Measurements from ENCODE around the gene SLC5A9.
"Not testable (repeated sequence)": the region's sequence is repeated elsewhere in the genome, so short reads cannot be mapped to it uniquely, and the experiment has no call there.

The SLC5A9 gene

DNA sequence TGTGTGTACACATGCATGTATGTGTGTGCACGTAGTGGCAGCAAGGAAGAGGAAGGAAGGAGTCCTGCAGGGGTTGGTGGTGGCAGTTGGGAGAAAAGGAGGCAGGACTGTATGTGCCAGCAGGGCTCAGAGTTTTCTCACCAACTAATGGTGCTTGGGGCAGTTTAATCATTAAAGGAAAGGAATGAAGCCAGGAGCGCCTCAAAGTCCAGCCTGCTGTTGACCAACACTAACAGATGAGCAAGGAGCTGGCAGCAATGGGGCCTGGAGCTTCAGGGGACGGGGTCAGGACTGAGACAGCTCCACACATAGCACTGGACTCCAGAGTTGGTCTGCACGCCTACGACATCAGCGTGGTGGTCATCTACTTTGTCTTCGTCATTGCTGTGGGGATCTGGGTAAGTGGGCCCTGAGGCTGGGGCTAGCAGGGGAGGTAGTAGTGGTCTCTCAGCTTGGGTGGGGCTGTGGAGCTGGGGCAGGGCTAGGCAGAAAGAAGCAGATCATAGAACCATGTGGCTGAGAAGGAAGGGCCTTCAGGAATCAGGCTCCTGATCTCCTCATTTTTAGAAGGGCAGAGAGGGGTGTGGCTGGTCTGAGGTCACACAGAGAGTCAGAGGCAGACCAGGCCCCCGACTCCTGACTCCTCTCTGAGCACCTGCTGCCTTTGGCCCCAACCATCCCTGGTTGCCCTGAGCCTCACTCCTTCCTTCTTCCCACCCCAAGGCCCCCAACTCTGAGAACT is at the start of gene SLC5A9:
Gene SLC5A9, plus strand, starts transcription at position 216 of the 742 bp plus-strand sequence. Its CDS starts 21 bp downstream, at position 237.
- DNase-seq (ENCODE audit: low spot score): peak; percentile 38

DNA sequence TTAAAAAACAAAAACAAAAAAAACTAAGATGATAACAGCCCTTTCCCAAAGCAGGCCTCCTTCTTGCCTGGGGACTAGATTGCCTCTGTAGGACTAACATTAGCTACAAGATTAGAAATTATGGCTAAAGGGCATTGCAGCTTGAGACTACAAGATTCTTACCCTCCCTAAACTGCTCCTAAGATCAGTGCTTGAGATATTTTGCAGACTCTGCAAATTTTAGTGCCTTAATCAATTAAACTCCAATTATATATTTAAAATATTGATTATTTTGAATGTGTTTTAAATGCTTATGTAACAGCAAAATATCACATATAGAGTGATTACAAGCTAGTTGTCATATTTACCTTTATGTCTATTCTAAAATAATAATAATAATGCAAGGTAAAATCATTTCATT is 47.4 kb upstream of the SLC5A9 start:
- DNase-seq (ENCODE audit: low spot score): no peak

DNA sequence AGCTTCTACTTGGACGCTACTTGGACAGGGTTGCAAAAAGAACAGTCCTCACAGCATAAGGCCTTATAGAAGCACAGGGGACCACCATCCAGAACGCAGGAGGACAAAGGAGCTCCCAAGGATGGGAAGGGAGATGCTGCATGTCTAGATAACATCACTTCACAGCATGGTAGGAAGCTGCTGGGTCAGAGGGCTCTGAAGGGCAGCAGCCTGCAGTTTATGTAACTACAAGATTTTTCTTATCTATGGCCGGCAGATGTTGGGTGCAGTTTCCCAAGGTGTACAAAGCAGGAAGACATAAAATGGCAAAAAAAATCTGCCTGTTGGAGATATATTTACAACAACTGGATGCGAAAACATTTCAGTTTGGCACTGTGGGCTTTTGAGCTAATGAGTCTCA is 45.3 kb upstream of the SLC5A9 start:
- no peak for DNase-seq (ENCODE audit: low spot score)

DNA sequence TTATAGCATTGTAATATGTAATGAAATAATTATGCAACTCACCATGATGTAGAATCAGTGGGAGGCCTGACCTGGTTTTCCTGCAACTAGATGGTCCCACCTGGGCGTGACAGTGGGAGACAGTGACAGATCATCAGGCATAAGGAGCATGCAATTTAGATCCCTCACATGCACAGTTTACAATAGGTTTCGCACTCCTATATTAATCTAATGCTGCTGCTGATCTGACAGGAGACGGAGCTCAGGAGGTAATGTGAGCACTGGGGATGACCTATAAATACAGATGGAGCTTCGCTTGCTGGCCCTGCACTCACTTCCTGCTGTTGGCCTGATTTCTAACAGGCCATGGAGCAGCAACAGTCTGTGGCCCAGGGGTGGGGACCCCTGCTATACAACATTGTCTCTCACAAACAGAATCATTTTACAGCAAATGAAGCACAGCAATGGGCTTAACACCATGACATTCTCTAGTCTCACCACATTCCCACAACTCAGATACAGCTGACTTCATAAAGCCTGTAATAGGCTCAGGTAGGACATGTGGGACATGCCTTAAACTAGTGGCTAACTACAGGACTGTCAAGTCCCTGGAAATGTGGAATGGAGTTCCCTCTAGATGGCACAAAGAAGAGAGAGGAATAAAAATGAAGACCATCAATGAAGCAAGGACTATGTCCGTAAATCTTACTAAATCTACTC is 40.7 kb upstream of the SLC5A9 start:
- no peak for DNase-seq (ENCODE audit: low spot score)

DNA sequence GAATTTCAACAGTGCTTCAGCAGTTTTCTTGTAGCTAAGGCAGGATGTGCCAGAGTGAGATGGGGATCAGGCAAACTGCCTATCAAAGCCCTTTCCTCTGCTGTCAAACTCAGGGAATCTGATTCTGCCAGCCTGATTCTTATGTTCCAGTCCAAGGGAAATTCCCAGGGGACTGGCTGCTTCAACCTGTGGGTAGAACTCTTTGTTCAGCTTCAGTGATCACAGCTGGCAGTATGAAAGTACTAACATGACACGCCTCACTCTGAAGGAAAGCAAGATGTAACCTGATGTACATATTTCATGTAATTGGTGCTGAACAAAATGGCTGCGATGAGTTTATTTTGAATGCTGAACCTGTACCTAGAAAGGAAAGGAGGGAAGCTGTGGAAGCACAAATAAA is 40.1 kb upstream of the SLC5A9 start:
- DNase-seq (ENCODE audit: low spot score): no peak

DNA sequence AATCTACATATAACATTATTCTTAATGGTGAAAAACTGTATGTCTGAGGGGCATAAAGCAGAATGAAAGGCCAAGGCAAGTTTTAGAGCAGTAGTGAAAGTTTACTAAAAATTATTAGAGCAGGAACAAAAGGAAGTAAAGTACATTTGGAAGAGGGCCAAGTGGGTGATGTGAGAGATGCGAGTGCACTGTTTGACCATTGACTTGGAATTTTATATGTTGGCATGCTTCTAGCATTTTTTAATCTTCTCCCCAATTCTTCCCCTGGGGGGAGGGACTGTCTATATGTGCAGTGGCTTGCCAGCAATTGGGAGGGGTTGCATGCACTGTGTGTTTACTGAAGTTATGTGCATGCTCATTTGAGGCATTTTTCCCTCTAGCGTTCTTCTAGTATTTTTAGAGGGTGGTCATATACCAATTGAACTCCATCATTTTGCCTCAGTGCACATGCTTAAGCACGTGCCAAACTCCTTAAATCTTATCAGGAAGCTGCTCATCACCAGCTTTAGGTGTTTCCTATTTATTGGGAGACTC is 36.1 kb upstream of the SLC5A9 start:
- no peak for DNase-seq (ENCODE audit: low spot score)

DNA sequence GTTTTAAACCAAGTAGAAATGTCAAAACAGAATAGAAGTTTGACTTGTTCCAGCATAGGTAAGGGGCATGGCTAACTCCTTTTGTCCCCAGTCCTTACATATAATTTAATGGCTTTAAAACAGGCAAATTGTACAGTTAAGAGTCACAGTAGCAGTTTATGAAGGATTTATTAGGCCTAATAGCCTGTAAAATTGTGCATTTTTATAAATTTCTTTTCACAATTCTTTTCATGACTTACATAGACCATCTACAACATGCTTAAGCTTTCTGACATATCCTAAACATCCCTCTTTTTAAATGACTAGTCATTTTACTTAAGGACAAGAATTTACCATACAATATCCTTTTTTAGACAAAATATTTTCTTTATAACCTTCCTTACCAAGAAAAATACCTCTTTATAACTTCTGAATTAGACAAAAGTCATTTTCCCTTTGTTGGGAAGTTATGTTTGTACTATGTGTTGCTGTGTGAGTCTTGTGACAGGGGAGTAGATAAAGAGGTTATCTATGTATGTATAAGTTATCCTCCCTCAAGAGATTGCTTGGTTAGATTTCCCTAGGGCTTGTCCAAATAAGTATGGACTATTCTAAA is 34.5 kb upstream of the SLC5A9 start:
- no peak for DNase-seq (ENCODE audit: low spot score)

DNA sequence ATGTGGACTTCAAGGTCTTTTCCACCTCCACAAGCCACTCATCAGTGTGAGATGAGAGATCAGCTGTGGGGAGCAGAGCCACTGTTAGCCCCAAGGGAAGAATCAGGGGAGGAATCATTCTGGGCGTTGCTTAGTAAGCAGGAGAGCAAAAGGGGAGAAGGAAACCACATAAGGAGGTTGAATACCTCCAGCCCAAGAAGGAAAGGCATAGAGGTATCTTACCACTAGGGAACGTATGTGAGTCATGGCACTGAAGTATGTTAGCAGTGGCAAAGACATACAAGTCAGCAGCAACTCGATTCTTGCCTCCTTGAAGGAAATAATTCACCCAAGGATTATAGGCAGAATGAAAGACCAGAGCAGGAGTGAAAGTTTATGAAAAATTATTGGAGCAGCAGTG is 31.6 kb upstream of the SLC5A9 start:
- no peak for DNase-seq (ENCODE audit: low spot score)

DNA sequence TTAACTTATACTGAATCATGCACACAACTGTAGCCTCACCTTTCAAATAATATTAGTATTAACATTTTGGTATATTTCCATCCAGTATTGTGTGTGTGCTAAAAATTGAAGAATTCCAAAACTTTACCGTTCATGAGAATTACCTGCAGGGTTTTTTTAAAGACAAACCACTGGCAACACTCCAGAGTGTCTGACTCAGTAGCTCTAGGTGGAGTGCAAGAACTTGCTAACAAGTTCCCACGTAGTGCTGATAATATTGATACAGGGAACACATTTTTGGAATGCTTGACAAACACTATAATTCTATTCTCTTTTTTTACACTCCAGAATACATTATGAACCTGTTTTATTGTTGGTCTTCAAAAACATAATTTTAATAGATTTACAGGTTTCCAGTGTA is 27.7 kb upstream of the SLC5A9 start:
- no peak for DNase-seq (ENCODE audit: low spot score)

DNA sequence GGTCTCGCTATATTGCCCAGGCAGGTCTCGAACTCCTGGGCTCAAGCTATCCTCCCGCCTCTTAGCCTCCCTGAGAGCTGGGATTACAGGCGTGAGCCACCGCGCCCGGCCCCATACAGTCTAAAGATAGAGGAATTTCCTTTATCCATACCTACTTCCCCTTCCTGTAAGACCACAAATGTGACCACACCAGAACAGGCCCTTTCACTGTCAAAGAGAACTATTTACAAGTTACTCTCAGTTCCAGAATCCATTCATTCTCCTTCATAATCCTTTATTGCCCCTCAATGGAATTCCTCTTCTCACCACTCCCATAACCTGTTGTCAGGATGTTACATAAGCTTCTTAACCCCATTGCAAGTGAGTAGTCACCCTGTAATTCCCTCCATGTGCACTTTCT is 26.3 kb upstream of the SLC5A9 start:
- DNase-seq (ENCODE audit: low spot score): no peak

DNA sequence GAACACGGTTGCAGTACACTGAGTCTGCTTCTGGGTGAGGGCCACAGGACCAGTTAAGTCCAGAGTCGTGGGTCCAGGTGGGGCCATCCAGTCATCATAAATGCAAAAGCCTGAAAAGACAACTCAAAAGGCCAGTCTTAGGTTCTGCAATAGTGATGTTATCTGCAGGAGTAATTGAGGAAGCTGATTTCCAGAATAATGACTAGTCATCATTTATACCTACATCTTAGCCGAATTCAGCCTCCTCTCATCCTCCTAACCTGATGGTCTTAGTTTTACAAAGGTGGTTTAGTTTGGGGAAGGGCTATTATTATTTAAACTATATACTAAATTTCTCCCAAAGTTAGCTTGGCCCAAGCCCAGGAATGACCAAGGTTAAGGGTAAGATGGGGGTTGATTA is 23.5 kb upstream of the SLC5A9 start:
- DNase-seq (ENCODE audit: low spot score): no peak

DNA sequence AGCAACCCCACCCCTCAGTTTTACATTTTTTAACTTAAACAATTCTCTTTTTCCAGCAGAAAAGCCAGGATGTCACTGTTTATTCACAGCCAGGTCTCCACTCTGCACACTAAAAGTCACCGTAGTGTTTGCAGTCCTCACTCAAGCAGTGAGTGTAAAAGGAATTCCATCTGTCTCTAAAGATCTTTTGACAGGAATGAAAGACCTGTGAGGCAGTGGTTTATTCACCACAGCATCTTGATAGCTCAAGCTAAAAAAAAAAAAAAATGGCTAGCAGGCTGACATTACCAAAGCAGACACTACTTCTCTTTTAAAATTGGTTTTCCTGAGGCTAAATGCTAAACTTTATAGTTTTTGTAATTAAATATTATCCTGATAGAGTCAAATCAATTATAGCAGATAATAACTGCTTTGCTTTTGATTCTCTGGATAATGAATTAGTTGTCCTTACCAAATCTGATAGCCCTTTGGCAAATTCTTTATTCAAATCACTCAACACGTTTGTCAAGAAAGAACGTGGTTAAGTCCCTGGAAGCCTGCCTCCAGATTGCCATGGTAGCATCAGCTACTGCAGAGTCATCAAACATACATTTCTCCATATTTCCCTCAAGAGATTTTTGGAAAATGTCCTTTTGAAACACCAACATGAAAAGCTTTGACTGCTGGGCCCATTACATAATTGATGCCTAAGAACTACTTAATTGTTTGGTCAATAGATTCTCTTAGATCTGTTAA is 22.2 kb upstream of the SLC5A9 start:
- no peak for DNase-seq (ENCODE audit: low spot score)

DNA sequence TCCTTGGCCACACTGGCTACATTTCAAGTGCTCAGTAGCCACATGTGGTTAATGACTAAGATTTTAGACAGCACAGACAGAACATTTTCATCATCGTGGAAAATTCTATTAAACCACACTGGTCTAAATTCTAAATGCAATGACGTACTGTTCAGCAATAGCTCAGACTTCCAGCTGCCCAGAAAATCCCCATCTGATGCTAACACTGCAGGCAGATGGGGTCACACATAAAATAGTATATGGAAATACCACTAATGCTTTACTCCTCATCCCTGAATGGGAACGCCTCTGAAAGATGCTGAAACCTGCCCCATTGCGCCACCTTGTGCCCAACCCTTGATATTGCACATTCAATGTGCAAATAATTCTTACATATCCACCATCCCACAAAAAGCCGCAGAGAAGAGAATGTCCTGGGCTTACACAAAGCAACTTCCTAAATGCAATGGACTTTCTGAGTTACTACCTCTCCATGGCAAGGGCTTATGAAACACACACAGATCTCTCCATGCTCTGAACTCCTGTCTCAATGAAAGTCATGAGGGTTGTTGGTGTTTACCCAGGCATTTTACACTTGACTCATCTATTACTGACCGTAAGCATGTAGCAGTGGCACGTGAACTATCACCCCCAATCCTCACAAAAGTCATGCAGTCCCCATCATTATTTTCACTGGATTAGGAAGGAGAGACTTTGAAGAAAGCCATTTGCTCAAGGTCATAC is 20.3 kb upstream of the SLC5A9 start:
- DNase-seq (ENCODE audit: low spot score): peak; percentile 78

DNA sequence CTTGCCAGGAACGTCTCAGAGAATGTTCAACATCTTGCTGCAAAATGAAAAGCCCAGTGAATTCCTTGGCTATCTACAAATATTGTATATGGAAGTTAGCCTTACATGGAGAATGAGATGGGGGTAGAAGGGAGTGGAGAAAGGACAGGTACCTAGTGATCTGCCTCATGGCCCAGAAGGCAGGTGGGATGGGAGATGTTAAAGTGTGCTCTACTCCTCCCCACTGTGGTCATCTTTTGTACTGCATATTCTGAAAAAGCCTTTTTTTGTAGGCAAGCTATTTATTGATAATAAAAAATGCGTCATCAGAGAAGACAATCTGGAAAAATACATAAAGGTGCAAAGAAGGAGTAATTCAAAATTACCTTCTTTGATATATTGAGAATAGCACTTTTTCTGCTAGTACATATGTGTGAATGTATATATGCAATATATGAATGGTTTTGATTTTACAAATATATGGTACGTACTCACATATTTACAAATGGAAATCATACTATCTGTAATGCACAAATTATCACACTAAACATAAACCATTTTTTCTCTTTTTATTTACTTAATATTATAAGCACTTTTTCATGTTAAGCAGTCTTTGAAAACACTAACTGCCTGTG is 19.1 kb upstream of the SLC5A9 start:
- no peak for DNase-seq (ENCODE audit: low spot score)

DNA sequence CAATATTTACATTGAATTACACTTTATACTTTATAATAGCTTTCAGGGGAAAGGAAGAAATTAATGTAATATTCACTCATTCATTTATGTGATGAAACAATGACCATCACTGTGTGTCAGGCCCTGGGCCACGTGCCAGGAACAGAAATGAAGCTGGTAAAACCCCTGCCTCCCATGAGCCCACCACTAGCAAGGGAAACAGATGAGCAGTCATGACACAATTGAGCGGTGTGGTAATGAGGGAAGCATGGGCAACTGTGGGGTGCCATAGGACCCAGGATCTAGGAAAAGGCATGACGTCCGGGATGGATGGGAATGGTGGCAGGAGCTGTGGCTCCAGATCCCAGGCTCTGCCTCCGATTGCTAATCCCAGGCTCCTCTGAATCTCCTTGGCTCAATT is 17.0 kb upstream of the SLC5A9 start:
- DNase-seq (ENCODE audit: low spot score): no peak

DNA sequence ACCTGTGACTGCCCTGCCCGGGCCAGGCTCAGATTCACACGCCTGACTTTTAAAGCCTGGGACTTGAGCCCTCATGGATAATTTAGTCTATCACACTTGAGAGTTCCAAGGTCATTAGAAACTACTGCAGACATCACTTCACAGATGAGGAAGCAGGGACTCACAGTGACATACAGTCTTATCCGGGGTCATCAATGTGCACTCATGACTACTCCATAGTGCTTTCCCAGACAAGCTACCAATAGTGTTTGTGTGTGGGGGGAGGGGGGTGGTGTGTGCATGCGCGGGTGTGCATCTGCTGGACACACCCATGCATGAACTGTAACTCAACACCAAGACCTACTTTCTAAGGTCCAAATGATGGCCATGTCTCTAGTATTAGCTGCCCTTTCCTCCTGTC is 16.1 kb upstream of the SLC5A9 start:
- no peak for DNase-seq (ENCODE audit: low spot score)

DNA sequence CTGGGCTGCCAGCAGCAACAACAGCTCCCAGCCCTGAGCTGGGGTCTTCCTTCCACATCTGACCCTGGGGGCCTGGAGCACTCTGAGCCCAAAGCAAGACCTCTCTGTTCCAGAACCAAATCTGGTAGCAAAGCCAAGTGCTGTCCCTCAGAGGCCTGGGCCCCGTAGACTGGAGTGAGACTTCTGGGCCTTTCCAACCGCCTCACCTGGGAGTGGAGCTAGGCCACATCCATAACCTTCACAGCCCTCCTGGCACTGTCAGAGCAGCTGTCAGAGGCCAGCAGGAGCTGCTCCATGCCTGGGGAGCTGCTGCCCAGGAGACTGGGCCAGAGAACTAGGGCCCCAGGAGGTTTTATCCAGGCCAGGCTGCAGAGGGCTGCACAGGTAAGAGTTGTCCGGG is 15.4 kb upstream of the SLC5A9 start:
- no peak for DNase-seq (ENCODE audit: low spot score)

DNA sequence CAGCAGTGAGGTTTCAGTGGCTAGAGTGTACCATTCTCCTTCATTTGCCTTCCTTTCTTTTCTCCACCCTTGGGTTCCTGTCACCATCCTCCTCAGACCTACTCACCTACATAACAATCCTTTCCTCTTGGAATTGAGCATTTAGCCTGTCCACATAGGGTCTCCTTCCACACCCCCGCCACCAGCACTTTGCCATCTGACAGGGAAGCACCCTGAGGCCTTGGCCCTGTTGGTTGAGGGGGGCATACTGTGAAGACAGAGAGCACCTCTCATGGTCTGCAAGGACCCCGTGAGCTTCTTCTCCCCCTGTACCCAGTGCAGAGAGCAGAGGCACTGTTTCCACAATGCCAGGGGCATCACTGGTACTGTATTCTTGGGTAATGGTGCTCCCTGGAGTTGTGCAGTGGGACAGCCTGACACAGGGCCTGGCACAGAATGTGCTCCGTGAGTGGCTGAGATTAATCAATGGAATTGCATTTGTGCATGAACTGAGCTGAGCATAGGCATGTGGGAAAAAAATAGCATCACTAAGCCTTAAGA is 14.9 kb upstream of the SLC5A9 start:
- DNase-seq (ENCODE audit: low spot score): no peak

DNA sequence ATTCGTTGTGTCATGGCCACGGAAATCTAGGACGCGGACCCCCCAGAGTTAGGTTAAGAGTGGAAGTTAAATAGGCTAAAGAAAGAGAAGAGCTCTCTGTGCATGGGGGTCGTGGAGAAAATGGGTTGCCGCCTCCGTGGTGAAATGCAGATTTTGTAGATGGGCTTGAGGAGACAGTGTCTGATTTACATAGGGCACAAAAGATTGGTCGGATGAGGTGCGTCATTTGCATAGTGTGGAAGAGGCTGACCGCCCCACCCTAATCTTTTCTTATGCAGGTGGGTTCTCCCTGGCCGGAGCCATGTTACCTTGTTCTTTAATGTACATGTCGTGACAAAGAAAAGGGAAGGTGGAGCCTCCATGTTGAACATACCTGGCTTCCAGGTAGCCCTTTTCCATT is 14.3 kb upstream of the SLC5A9 start:
- no peak for DNase-seq (ENCODE audit: low spot score)

DNA sequence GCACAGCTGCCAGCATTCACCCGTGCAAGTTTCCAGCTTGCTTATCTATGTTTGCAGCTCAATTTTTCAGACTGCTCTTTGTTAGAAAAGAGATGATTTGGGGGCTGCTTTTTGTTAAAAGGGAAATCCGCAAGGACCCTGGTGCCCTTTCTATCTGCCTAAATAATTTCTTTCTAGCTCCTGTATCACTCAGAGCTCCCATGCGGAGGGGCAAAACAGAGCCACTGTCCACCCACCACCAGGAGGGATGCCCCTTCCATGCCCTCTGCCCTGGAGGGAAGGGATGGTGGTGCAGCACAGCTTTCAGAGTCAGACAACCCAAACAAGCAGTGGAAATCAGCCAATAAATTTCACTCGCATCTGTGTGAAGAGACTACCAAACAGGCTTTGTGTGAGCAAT is 13.9 kb upstream of the SLC5A9 start:
- DNase-seq (ENCODE audit: low spot score): no peak

DNA sequence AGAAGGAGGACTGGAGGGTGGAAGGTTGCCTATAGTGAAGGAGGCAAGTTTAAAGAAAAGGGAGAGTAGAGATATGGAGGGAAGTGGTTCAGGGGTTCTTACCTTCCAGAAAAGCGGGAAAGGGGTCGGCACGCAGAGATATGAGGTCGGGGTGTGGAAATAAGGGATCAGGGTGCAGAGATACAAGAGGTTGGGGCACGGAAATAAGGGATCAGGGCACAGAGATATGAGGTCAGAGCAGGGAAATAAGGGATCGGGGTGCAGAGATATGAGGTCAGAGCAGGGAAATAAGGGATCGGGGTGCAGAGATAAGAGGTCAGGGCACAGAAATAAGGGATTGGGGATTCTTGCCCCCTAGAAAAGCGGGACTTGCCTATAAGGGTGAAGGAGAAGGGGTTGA is 9.1 kb upstream of the SLC5A9 start:
- DNase-seq (ENCODE audit: low spot score): not testable (repeated sequence)
